Measurements from ENCODE around the gene SLC35F1. TPM values are rescaled to one million over a fixed set of nuclear protein-coding genes. Genes with fewer than 3 reads are reported as not detected.

The SLC35F1 gene
- total RNA-seq, 1 experiment from 2014 or later: 4.3 TPM

- Histone ChIP-seq H2BK120ac (ENCODE audit: low read depth, low read length, poor library complexity, severe bottlenecking) (no peak overlapping the region), H2BK15ac (ENCODE audit: low read depth, low read length) (no peak overlapping the region), H3K27ac (ENCODE audit: insufficient read length, low read depth, low read length) (no peak overlapping the region), H4K20me1 (ENCODE audit: control insufficient read depth, insufficient read depth, insufficient read length) (no peaks in the 10 kb centered on the region), H3K4ac (ENCODE audit: low read depth, low read length) (no peak overlapping the region), H4K5ac (ENCODE audit: insufficient read length, low read depth, low read length) (no peak overlapping the region), H3K56ac (ENCODE audit: insufficient read length, low read depth, low read length) (no peak overlapping the region), H4K91ac (ENCODE audit: insufficient read length, low read depth, low read length) (no peak overlapping the region), H3K4me1 (ENCODE audit: insufficient read depth, low read length) (no peaks in the 10 kb centered on the region; the same call in 1 of the 2 replicates), H2BK20ac (ENCODE audit: low read depth, low read length, poor library complexity, severe bottlenecking) (no peak overlapping the region), H3K4me2 (ENCODE audit: insufficient read depth, insufficient read length, low read length) (no peak overlapping the region), H3T11ph (ENCODE audit: low read length) (no peak overlapping the region), H3K23me2 (ENCODE audit: insufficient read length, low read depth, low read length, poor library complexity, severe bottlenecking) (no peaks in the 10 kb centered on the region), H2BK5ac (ENCODE audit: insufficient read length, low read length) (no peak overlapping the region), H3K14ac (ENCODE audit: insufficient read depth, low read length) (no peak overlapping the region), H4K8ac (replicated peaks; ENCODE audit: insufficient read length, low read depth, low read length) (no peak overlapping the region), H2AFZ (ENCODE audit: low read length) (no peak overlapping the region), H2AK5ac (ENCODE audit: insufficient read length, low read length) (no peak overlapping the region), H3K23ac (ENCODE audit: insufficient read length, low read depth, low read length) (no peak overlapping the region), H3K79me1 (ENCODE audit: insufficient read depth, low read depth, low read length, poor library complexity, severe bottlenecking) (no peaks in the 10 kb centered on the region), H3K18ac (ENCODE audit: insufficient read length, low read depth, low read length) (no peak overlapping the region), H2BK12ac (ENCODE audit: insufficient read length, low read depth, low read length) (no peak overlapping the region), H3K27me3 (ENCODE audit: insufficient read depth, low read length) (no peaks in the 10 kb centered on the region), H3K79me2 (ENCODE audit: insufficient read depth, low read length) (no peaks in the 10 kb centered on the region), H3K9me3 (ENCODE audit: control insufficient read depth, low read depth, low read length) (no peaks in the 10 kb centered on the region), H3K9ac (ENCODE audit: extremely low read depth, insufficient read length, low read length) (no peak overlapping the region)
- no peak for DNase-seq
- no peak for TF ChIP-seq CTCF (conservative IDR thresholded peaks at IDR 0.05)
- H3K27ac Mint-ChIP-seq: no peak overlapping the region; a peak in 1 of 7 replicates
- no peaks in the 10 kb centered on the region for H3K27me3 Mint-ChIP-seq (ENCODE audit: low read depth)
- no peaks in the 10 kb centered on the region; a peak in 1 of 5 replicates for H3K9me3 Mint-ChIP-seq
- no peaks in the 10 kb centered on the region for H3K36me3 Mint-ChIP-seq (ENCODE audit: insufficient read depth in 1 of 3, low read depth in 3 of 3)
- peaks cover 3 to 5% of the 10 kb centered on the region in 2 experiments; a peak in 2 of 4 replicates for H3K4me1 Mint-ChIP-seq
- no peak overlapping the region for H3K4me3 Mint-ChIP-seq
Observed at GRCh38 chr6:117890172-117890571, 16.9 kb upstream of the SLC35F1 start.
